HepG2 (cell line): ENCODE measurements around the gene BBOF1. TPM values are rescaled to one million over a fixed set of nuclear protein-coding genes. Genes with fewer than 3 reads are reported as not detected.

Experiments
- BHLHE40 ChIP-seq: IDR thresholded peaks from 2 replicates; pipeline ENCODE4 v1.6.1; 2011; ENCODE audit warnings: low read length, improper control_type of control experiment
- FIP1L1 ChIP-seq: fragments of 200-400 bp; formaldehyde crosslinking; IDR thresholded peaks from 2 replicates; pipeline ENCODE4 v1.6.1; 2018; ENCODE audit warnings: low read depth, mild to moderate bottlenecking, low read length, moderate library complexity, borderline replicate concordance; ENCODE audit not compliant: insufficient read depth
- HNF4G ChIP-seq, 2 experiments: sonication (generic) in 1 of 2; formaldehyde crosslinking in 1 of 2; IDR thresholded peaks; 2 replicates each; pipeline versions ENCODE4 v1.4.0 to v1.6.1; 2011 to 2020; ENCODE audit warnings: borderline replicate concordance in 2 of 2, low read depth in 2 of 2, mild to moderate bottlenecking in 2 of 2, low read length in 1 of 2, missing genetic modification reagents in 1 of 2, moderate library complexity in 1 of 2
- NR2F2 ChIP-seq: IDR thresholded peaks from 2 replicates; pipeline ENCODE4 v1.6.1; 2012; ENCODE audit warnings: low read depth, inconsistent platforms, borderline replicate concordance
- ZBTB37 ChIP-seq: sonication (generic); formaldehyde crosslinking; IDR thresholded peaks from 2 replicates; pipeline ENCODE4 v1.4.0; 2020; ENCODE audit warnings: mild to moderate bottlenecking, missing genetic modification reagents
- ZBTB42 ChIP-seq: sonication (generic); formaldehyde crosslinking; IDR thresholded peaks from 2 replicates; pipeline ENCODE4 v1.5.0; 2020; ENCODE audit warnings: mild to moderate bottlenecking, missing genetic modification reagents
- ZNF691 ChIP-seq: sonication (generic); formaldehyde crosslinking; IDR thresholded peaks from 2 replicates; pipeline ENCODE4 v1.4.0; 2020; ENCODE audit warnings: missing genetic modification reagents, low read depth, mild to moderate bottlenecking, borderline replicate concordance
- ZSCAN22 ChIP-seq: sonication (generic); formaldehyde crosslinking; IDR thresholded peaks from 2 replicates; pipeline ENCODE4 v1.4.0; 2020; ENCODE audit warnings: mild to moderate bottlenecking, missing genetic modification reagents
- polyA plus RNA-seq, 8 experiments: library from polyadenylated mRNA; depleted of rRNA in 3 of 8; stranded (reverse) in 7 of 8; unstranded in 1 of 8; fragments of >200 nt; fragmentation: Illumina TruSeq in 4 of 8; extraction: Trizol in 4 of 8; gene quantifications; 2 replicates each; pipeline versions ENCODE4 v1.2.1 to v1.2.3, GENCODE V29; 2011 to 2016; ENCODE audit warnings: low read depth in 4 of 8, missing spikeins in 1 of 8, mixed read lengths in 1 of 8; ENCODE audit not compliant: insufficient read depth in 1 of 8
- total RNA-seq, 5 experiments: library from RNA; depleted of rRNA; stranded (reverse); fragments of >200 nt; fragmentation: Illumina TruSeq; extraction: Trizol; gene quantifications; 2 replicates each; pipeline ENCODE4 v1.2.3, GENCODE V29; 2016; ENCODE audit warnings: low read depth in 1 of 5
- TF ChIP-seq, protein P1 (sequence below): sonication (generic); formaldehyde crosslinking; IDR thresholded peaks from 2 replicates; pipeline ENCODE4 v1.5.1; 2020; ENCODE audit warnings: missing genetic modification reagents, mild to moderate bottlenecking, borderline replicate concordance
- TF ChIP-seq, protein P2 (sequence below), 2 experiments: sonication (generic) in 1 of 2; formaldehyde crosslinking in 1 of 2; IDR thresholded peaks; 2 replicates each; pipeline versions ENCODE4 v1.4.0 to v1.6.1; 2016 to 2020; ENCODE audit warnings: borderline replicate concordance in 1 of 2, low read depth in 1 of 2, mild to moderate bottlenecking in 1 of 2, missing genetic modification reagents in 1 of 2
- TF ChIP-seq, protein P3 (sequence below): sonication (generic); formaldehyde crosslinking; IDR thresholded peaks from 2 replicates; pipeline ENCODE4 v1.9.0; 2021; ENCODE audit warnings: missing genetic modification reagents, borderline replicate concordance
- TF ChIP-seq, protein P4 (sequence below): sonication (generic); formaldehyde crosslinking; IDR thresholded peaks from 2 replicates; pipeline ENCODE4 v1.5.0; 2020; ENCODE audit warnings: missing genetic modification reagents
- TF ChIP-seq, protein P5 (sequence below): sonication (generic); formaldehyde crosslinking; IDR thresholded peaks from 2 replicates; pipeline ENCODE4 v1.5.0; 2020; ENCODE audit warnings: mild to moderate bottlenecking, missing genetic modification reagents

BBOF1 gene
- total and polyA plus RNA-seq, 2 of the 13 experiments (the other 11 are each of a cell fraction or from before 2014, with no cell fraction given) = 1.6 to 2.3 TPM

GRCh38 chr14:74014299-74014698 lies 4.8 kb upstream of the BBOF1 start (continued):
- TF ChIP-seq, protein P1, sequence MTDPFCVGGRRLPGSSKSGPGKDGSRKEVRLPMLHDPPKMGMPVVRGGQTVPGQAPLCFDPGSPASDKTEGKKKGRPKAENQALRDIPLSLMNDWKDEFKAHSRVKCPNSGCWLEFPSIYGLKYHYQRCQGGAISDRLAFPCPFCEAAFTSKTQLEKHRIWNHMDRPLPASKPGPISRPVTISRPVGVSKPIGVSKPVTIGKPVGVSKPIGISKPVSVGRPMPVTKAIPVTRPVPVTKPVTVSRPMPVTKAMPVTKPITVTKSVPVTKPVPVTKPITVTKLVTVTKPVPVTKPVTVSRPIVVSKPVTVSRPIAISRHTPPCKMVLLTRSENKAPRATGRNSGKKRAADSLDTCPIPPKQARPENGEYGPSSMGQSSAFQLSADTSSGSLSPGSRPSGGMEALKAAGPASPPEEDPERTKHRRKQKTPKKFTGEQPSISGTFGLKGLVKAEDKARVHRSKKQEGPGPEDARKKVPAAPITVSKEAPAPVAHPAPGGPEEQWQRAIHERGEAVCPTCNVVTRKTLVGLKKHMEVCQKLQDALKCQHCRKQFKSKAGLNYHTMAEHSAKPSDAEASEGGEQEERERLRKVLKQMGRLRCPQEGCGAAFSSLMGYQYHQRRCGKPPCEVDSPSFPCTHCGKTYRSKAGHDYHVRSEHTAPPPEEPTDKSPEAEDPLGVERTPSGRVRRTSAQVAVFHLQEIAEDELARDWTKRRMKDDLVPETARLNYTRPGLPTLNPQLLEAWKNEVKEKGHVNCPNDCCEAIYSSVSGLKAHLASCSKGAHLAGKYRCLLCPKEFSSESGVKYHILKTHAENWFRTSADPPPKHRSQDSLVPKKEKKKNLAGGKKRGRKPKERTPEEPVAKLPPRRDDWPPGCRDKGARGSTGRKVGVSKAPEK (CRISPR knock-in tag) = no peak
- TF ChIP-seq, protein P2, sequence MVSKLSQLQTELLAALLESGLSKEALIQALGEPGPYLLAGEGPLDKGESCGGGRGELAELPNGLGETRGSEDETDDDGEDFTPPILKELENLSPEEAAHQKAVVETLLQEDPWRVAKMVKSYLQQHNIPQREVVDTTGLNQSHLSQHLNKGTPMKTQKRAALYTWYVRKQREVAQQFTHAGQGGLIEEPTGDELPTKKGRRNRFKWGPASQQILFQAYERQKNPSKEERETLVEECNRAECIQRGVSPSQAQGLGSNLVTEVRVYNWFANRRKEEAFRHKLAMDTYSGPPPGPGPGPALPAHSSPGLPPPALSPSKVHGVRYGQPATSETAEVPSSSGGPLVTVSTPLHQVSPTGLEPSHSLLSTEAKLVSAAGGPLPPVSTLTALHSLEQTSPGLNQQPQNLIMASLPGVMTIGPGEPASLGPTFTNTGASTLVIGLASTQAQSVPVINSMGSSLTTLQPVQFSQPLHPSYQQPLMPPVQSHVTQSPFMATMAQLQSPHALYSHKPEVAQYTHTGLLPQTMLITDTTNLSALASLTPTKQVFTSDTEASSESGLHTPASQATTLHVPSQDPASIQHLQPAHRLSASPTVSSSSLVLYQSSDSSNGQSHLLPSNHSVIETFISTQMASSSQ (IDR thresholded peaks at IDR 0.05; ENCODE audit: low read depth) = peak; percentile 92
- TF ChIP-seq, protein P2 (CRISPR knock-in tag; IDR thresholded peaks at IDR 0.05; ENCODE audit: borderline replicate concordance) = peak; percentile 87; the same call in 1 of the 2 replicates
- peak; percentile 69 for TF ChIP-seq NR2F2
- no peak for TF ChIP-seq ZNF691 (CRISPR knock-in tag)
- TF ChIP-seq, protein P3, sequence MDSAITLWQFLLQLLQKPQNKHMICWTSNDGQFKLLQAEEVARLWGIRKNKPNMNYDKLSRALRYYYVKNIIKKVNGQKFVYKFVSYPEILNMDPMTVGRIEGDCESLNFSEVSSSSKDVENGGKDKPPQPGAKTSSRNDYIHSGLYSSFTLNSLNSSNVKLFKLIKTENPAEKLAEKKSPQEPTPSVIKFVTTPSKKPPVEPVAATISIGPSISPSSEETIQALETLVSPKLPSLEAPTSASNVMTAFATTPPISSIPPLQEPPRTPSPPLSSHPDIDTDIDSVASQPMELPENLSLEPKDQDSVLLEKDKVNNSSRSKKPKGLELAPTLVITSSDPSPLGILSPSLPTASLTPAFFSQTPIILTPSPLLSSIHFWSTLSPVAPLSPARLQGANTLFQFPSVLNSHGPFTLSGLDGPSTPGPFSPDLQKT = no peak
- no peak for TF ChIP-seq ZBTB37
- no peak for TF ChIP-seq ZBTB42 (CRISPR knock-in tag)
- no peak for TF ChIP-seq BHLHE40
- TF ChIP-seq ZSCAN22 = no peak
- TF ChIP-seq FIP1L1 = no peak
- TF ChIP-seq, protein P4, sequence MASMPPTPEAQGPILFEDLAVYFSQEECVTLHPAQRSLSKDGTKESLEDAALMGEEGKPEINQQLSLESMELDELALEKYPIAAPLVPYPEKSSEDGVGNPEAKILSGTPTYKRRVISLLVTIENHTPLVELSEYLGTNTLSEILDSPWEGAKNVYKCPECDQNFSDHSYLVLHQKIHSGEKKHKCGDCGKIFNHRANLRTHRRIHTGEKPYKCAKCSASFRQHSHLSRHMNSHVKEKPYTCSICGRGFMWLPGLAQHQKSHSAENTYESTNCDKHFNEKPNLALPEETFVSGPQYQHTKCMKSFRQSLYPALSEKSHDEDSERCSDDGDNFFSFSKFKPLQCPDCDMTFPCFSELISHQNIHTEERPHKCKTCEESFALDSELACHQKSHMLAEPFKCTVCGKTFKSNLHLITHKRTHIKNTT (CRISPR knock-in tag) = no peak
- TF ChIP-seq, protein P5, sequence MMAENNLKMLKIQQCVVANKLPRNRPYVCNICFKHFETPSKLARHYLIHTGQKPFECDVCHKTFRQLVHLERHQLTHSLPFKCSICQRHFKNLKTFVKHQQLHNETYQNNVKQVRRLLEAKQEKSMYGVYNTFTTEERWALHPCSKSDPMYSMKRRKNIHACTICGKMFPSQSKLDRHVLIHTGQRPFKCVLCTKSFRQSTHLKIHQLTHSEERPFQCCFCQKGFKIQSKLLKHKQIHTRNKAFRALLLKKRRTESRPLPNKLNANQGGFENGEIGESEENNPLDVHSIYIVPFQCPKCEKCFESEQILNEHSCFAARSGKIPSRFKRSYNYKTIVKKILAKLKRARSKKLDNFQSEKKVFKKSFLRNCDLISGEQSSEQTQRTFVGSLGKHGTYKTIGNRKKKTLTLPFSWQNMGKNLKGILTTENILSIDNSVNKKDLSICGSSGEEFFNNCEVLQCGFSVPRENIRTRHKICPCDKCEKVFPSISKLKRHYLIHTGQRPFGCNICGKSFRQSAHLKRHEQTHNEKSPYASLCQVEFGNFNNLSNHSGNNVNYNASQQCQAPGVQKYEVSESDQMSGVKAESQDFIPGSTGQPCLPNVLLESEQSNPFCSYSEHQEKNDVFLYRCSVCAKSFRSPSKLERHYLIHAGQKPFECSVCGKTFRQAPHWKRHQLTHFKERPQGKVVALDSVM (CRISPR knock-in tag) = no peak
- no peak for TF ChIP-seq HNF4G (IDR thresholded peaks at IDR 0.05; ENCODE audit: borderline replicate concordance, low read depth, low read length)
- no peak for TF ChIP-seq HNF4G (CRISPR knock-in tag; IDR thresholded peaks at IDR 0.05; ENCODE audit: borderline replicate concordance, low read depth)
